ENCODE data around the gene FBXO27. TPM values are rescaled to one million over a fixed set of nuclear protein-coding genes. Genes with fewer than 3 reads are reported as not detected.
A peak's percentile ranks its signal among the peaks of the same experiment; 100 is the strongest.

The FBXO27 gene
- total RNA-seq, 1 experiment from 2014 or later = 16.4 TPM

GRCh38 chr19:39065928-39066327 is 33.6 kb upstream of the FBXO27 start:
- no peak overlapping the region for H3K27ac ChIP-seq (ENCODE audit: low read depth, low read length)
- POLR2A ChIA-PET = no interaction called here

DNA sequence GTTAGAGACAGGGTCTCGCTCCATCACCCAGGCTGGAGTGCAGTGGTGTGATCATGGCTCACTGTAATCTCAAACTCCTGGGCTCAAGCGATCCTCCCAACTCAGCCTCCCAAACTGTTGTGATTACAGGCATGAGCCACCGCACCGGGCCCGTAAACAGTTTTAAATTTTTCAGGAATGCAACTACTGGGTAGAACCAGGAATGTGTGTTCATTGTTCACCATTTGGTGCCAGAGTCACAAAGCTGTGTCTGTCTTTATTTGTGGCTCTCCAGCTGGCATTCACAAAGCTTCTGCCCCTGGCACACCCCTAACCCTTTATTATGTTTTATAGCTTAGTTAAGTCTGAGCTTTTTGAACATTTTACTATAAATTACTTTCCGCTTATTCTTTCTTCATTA is 32.1 kb upstream of the FBXO27 start:
- RAD21 ChIA-PET (ENCODE audit: low non-redundant PET in 1 of 2, low total read pairs in 2 of 2, uncharacterized antibody in 2 of 2, unreplicated experiment in 2 of 2) = no interaction called here
- intact Hi-C loops (cut with micrococcal nuclease) = no loop called here
- H4K20me1 ChIP-seq (ENCODE audit: insufficient read depth) = no peaks in the 10 kb centered on the region
- no peaks in the 10 kb centered on the region for H3K9me3 ChIP-seq (ENCODE audit: control insufficient read depth in 1 of 2, insufficient read depth in 1 of 2, low read depth in 1 of 2, low read length in 2 of 2)
- peak overlapping the region; percentile 33 for H3K9ac ChIP-seq (ENCODE audit: low read length)
- peak overlapping the region; percentile 8; the same call in 1 of the 2 replicates for H3K27ac ChIP-seq (ENCODE audit: low read depth, low read length)
- peak overlapping the region; percentile 57 for H3K4me2 ChIP-seq (ENCODE audit: low read length)
- DNase-seq (ENCODE audit: low read depth, low spot score) (no peak), ATAC-seq (peak; percentile 60; the same call in 1 of the 2 replicates)
- H3K4me3 ChIP-seq (replicated peaks in 1 of 2; ENCODE audit: low read depth in 1 of 2, low read length in 2 of 2) = no peak overlapping the region
- BruUV-seq (replicated peaks) = no TSS peak
- H3K4me1 ChIP-seq (ENCODE audit: control insufficient read depth in 1 of 2, insufficient read depth in 2 of 2, low read length in 2 of 2) = peaks cover 7 to 20% of the 10 kb centered on the region in 2 experiments
- no peak overlapping the region for H2AFZ ChIP-seq (ENCODE audit: low read depth, low read length, poor library complexity, severe bottlenecking)
- H3K36me3 ChIP-seq (ENCODE audit: control insufficient read depth in 1 of 2, insufficient read depth in 2 of 2, low read length in 2 of 2) = no peaks in the 10 kb centered on the region
- H3K79me2 ChIP-seq (ENCODE audit: insufficient read depth, low read length) = no peaks in the 10 kb centered on the region
- CTCF ChIA-PET = interaction anchor here (1.3 kb wide), 1 partner anchor 134 kb away, joined by 3 read pairs; the partner anchor contains the start of genes MRPS12 and SARS2
- no peak for TF ChIP-seq TCF7L2 (IDR thresholded peaks at IDR 0.05; ENCODE audit: borderline replicate concordance, extremely low read depth, insufficient read depth, insufficient read length)
- H3K9me2 ChIP-seq (ENCODE audit: insufficient read depth) = no peaks in the 10 kb centered on the region
- H3K27me3 ChIP-seq (ENCODE audit: insufficient read depth, low read length) = no peaks in the 10 kb centered on the region
- POLR2A ChIA-PET = interaction anchor here (0.6 to 1.4 kb wide), 2 partner anchors 9 to 18 kb away, joined by 8 read pairs; no protein-coding TSS in a partner anchor

More at GRCh38 chr19:39065928-39066327, 33.6 kb upstream of the FBXO27 start:
- H3K4me3 ChIP-seq (replicated peaks in 1 of 2; ENCODE audit: low read depth in 1 of 2, low read length in 2 of 2) = no peak overlapping the region
- H3K9me3 ChIP-seq (ENCODE audit: control insufficient read depth in 1 of 2, insufficient read depth in 1 of 2, low read depth in 1 of 2, low read length in 2 of 2) = no peaks in the 10 kb centered on the region
- ChIA-PET RAD21 (ENCODE audit: low non-redundant PET in 1 of 2, low total read pairs in 2 of 2, uncharacterized antibody in 2 of 2, unreplicated experiment in 2 of 2) (no interaction called here), CTCF (interaction anchor here (0.7 kb wide), 1 partner anchor 54 kb away, joined by 3 read pairs; no protein-coding TSS in a partner anchor)
- ATAC-seq (no peak), DNase-seq (ENCODE audit: low read depth, low spot score) (no peak)
- no peaks in the 10 kb centered on the region for H3K9me2 ChIP-seq (ENCODE audit: insufficient read depth)
- no peaks in the 10 kb centered on the region for H4K20me1 ChIP-seq (ENCODE audit: insufficient read depth)
- no peaks in the 10 kb centered on the region for H3K27me3 ChIP-seq (ENCODE audit: insufficient read depth, low read length)
- intact Hi-C loops (cut with micrococcal nuclease) = no loop called here
- TF ChIP-seq CBX3 (IDR thresholded peaks at IDR 0.05; ENCODE audit: low read depth) = no peak
- no peak for TF ChIP-seq SRF (IDR thresholded peaks at IDR 0.05; ENCODE audit: low read depth)
- no peak for TF ChIP-seq POLR2A (IDR thresholded peaks at IDR 0.05; ENCODE audit: borderline replicate concordance, extremely low read depth, insufficient read depth, insufficient read length)
- TF ChIP-seq YY1 (IDR thresholded peaks at IDR 0.05; ENCODE audit: extremely low read depth, insufficient replicate concordance, low read depth, low read length) = no peak
- TF ChIP-seq SP1 (IDR thresholded peaks at IDR 0.05; ENCODE audit: low read depth) = no peak
- no peak for TF ChIP-seq TCF7L2 (IDR thresholded peaks at IDR 0.05; ENCODE audit: borderline replicate concordance, extremely low read depth, insufficient read depth, insufficient read length)
- TF ChIP-seq EGR1 (IDR thresholded peaks at IDR 0.05; ENCODE audit: low read depth) = no peak
- no peak for TF ChIP-seq MAX (IDR thresholded peaks at IDR 0.05)
- no peak for TF ChIP-seq EZH2phosphoT487 (IDR thresholded peaks at IDR 0.05; ENCODE audit: borderline replicate concordance)
- TF ChIP-seq FOSL1 (IDR thresholded peaks at IDR 0.05; ENCODE audit: low read depth) = no peak
- no peak for TF ChIP-seq RAD21 (IDR thresholded peaks at IDR 0.05; ENCODE audit: low read depth)
- no peak for TF ChIP-seq ATF3 (IDR thresholded peaks at IDR 0.05)
- no peaks in the 10 kb centered on the region for H3K79me2 ChIP-seq (ENCODE audit: insufficient read depth, low read length)
- no TSS peak for BruUV-seq (replicated peaks)
- no peak overlapping the region for H3K4me2 ChIP-seq (ENCODE audit: low read length)
- H2AFZ ChIP-seq (ENCODE audit: low read depth, low read length, poor library complexity, severe bottlenecking) = no peak overlapping the region
- no peak overlapping the region for H3K9ac ChIP-seq (ENCODE audit: low read length)
- peaks cover 14 to 29% of the 10 kb centered on the region in 2 experiments for H3K4me1 ChIP-seq (ENCODE audit: control insufficient read depth in 1 of 2, insufficient read depth in 2 of 2, low read length in 2 of 2)
- no peaks in the 10 kb centered on the region for H3K36me3 ChIP-seq (ENCODE audit: control insufficient read depth in 1 of 2, insufficient read depth in 2 of 2, low read length in 2 of 2)
